GM18870 (cell line): ENCODE results near the gene ZDHHC8.

Experiments used
- ATAC-seq: cut with Tn5 transposase; IDR thresholded peaks from one replicate; pipeline ENCODE4 v1.9.1; 2021; ENCODE audit warnings: moderate library complexity; ENCODE audit not compliant: unreplicated experiment

ZDHHC8 gene

GRCh38 chr22:20192293-20192971, 60.8 kb downstream of the ZDHHC8 start:
- no peak for ATAC-seq

GRCh38 chr22:20192972-20193760, 61.6 kb downstream of the ZDHHC8 start:
- no peak for ATAC-seq

- ATAC-seq, result no peak
Measured at GRCh38 chr22:20193761-20194494, 62.3 kb downstream of the ZDHHC8 start.

GRCh38 chr22:20194681-20195593, 63.3 kb downstream of the ZDHHC8 start:
- no peak for ATAC-seq

- ATAC-seq, result no peak
Measured at GRCh38 chr22:20196094-20196842, 64.7 kb downstream of the ZDHHC8 start.
